MM.1S (cell line): Measurements from ENCODE around the gene TTLL3.

Source experiments
- EZH2phosphoT487 ChIP-seq: fragments of 300-600 bp; sonication (generic); IDR thresholded peaks from 2 replicates; pipeline ENCODE4 v1.6.1; 2018; ENCODE audit warnings: antibody characterized with exemption, low read length
- TF ChIP-seq, protein P1 (sequence below): fragments of 300-600 bp; sonication (generic); IDR thresholded peaks from 2 replicates; pipeline ENCODE4 v1.5.1; 2016; ENCODE audit warnings: antibody characterized with exemption, low read length, mixed read lengths

DNA sequence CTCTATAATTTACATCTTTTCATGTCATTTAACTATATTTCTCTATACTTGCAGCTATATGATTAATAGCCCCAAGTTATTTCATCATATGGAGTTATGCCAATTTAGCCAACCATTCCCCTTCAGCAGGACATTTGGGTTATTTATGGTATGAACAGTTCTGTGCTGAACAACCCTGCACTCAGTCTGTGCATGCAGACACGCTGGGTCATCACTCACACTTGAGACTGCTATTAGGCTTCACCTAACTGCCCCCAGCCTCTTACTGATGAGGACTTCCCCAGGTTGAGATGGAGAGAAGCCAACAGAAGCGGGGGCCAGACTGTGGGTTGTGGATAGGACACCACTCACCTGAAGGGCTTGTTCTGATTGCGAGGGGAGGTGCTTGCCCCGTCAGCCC lies 25.1 kb upstream of the TTLL3 start:
- TF ChIP-seq, protein P1, sequence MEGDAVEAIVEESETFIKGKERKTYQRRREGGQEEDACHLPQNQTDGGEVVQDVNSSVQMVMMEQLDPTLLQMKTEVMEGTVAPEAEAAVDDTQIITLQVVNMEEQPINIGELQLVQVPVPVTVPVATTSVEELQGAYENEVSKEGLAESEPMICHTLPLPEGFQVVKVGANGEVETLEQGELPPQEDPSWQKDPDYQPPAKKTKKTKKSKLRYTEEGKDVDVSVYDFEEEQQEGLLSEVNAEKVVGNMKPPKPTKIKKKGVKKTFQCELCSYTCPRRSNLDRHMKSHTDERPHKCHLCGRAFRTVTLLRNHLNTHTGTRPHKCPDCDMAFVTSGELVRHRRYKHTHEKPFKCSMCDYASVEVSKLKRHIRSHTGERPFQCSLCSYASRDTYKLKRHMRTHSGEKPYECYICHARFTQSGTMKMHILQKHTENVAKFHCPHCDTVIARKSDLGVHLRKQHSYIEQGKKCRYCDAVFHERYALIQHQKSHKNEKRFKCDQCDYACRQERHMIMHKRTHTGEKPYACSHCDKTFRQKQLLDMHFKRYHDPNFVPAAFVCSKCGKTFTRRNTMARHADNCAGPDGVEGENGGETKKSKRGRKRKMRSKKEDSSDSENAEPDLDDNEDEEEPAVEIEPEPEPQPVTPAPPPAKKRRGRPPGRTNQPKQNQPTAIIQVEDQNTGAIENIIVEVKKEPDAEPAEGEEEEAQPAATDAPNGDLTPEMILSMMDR = no peak
- no peak for TF ChIP-seq EZH2phosphoT487
